GM21619 (cell line): ENCODE data around the gene GALNT2.

Source experiments
- ATAC-seq: cut with Tn5 transposase; IDR thresholded peaks from one replicate; pipeline ENCODE4 v1.9.1; 2021; ENCODE audit not compliant: unreplicated experiment

Gene GALNT2

GRCh38 chr1:230158415-230159291, 91.6 kb downstream of the GALNT2 start:
- ATAC-seq = no peak

DNA sequence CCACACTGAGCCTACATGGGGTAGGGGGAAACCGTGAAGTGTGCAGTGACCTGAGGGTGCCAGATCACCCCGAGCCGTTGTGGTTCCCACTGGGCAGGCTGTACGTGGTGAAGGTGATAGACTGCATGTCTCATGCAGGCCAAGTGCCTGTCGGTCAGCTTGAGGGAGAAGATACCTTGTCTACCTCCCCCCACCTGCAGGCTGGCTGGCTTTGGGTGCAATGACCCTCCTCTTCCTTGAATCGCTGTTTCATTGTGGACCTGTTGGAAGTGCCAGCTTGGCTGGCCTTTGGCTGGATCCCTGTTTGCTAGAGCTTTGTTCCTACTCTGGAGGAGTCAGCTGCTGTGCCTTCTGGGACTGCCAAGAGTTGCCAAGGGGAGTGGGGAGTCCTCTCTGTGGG, 92.5 kb downstream of the GALNT2 start:
- no peak for ATAC-seq

DNA sequence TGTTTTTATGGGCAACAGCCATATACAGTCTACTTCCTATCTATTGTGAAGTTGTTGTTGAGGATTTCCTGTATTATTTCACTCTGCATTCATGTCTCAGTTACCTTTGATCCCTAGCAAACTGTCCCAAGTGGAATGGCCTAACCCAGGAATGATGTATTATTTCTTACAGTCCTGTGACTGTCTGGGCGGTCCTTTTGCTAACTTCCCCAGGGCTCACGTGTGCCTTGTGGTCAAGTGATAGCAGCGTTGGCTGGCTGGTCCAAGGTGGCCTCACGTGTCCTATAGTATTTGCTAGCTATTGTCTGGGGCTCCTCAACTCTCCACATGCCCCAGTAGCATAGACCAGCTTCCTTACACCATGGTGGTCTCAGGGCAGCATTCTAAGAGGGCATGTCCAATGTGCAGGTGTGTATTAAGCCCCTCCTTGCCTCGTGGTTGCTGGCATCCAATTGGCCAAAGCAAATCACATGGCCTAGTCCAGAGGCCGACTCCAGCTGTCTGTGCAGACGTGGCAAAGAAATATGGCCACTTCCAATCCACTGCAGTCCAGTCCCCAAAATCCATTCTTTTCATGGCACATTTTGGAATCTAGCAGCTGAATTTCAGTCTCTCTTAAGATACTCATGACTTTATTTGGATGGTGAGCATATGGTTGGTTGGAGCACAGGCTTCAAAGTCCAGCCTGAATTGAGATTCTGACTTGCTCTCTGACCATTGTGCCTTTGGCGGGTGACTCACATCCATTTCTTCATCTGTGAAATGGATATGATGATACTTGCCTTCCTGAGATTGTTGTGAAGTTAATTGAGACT, 94.1 kb downstream of the GALNT2 start:
- no peak for ATAC-seq

DNA sequence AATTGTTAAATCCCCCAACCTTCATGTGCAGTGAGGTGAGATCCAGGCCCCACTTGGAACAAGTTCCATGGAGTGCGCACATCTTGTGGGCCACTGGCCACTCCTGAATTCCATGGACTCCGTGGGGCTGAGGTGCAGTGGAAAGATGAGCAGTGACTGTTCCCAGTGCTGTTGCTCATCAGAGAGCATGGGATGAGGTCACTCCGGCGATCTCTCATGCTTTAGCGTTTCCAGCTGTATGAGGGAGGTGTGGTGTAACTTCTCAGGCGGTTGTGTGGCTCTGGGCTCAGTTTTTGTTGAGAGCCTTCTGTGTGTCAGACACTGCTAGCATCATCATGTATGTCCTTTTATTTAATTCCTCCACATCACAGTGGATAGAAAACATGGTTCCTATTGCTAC, 96.2 kb downstream of the GALNT2 start:
- ATAC-seq = no peak

DNA sequence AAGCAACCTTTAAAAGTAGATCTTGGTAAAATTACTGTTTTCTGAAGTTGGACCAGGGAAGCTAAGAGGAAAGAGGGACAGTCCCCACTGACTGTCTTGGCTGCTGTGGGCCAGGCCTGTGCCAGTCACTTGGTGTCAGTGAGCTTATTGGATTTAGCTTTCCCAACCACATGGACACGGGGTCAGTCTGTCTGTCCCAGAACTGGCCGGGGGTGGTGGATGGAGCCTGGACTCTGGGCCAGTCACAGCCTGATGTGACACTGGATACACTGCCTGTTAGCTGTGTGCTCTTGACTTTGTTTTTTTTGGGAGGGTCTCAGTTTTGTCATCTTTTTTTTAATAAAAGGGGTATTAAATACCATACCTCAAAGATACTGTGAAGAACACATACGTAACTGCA, 96.7 kb downstream of the GALNT2 start:
- ATAC-seq = no peak

DNA sequence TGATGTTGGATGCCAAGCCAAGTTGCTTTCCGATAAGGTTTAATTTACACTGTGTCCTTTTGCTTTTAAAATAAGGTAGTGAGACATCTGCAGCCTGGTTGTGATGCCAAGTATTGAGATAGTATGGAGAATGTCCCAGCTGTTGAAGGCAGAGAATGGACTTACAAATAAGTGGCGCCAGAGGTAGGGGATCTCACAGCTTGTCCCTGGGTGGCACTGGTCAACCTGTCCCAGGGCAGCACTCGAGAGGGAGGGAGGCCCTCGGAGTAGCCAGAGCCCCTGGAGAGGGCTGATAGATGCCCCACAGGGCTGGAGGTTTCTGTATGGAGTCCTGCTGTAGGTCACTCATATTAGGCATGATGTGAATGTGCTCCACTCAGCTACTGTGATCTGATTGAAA, 98.5 kb downstream of the GALNT2 start:
- ATAC-seq = no peak

GRCh38 chr1:230166366-230167132, 99.5 kb downstream of the GALNT2 start:
- no peak for ATAC-seq

DNA sequence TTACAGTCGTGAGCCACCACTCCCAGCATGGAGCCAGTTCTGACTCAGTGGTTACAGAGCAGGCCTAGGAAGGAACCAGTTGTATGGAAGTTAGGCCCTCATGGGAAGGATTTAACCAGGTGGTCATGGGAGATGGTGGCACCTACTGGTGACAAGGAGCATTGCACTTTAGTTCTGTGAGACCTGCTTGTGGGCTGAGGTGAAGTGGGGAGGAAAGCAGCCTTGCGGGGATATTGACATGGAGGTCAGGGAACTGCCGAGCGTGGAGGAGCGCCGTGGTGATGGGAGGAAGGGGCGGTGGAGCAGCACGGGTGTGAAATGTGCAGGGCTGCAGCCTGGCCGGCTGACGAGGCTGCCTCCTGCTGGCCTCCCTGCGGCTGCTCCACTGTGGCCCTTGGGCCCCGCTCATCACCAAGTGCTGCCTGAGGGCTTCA, 100.4 kb downstream of the GALNT2 start:
- no peak for ATAC-seq

DNA sequence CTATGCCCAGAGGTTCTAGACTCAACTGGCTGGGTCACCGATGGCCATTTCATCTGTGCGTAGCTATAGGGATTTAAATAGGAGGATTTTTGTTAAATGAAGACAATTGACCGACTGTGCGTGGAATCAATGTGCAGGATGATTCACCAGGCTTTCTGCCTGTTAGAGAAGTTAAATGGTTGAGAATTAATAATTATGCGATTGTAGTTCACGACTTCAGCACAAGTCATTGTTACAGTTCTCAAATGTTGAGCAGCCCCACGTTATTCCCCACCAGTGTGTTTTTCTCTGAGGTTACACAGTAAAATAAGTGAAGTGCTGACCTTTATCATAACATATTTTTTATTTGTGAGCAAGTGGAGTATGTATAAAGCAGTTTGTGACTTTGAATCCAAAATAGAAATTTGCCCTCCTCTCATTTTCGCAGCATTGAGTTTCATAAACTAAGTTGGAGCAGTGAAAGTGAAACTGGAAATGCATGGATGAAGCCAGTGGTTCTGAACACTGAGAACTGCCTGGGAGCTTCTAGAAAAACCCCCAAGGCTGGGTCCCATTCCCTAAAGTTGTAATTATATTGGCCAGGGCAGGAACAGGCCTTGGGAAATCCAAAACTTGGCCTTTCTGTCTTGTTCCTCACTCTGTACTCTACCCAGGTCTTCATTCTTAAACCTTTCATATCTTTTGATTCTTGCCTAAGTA, 102.6 kb downstream of the GALNT2 start:
- ATAC-seq = peak; percentile 38

- ATAC-seq = peak; percentile 43
These were observed 103.1 kb downstream of the GALNT2 start for GRCh38 chr1:230170153-230170547.

DNA sequence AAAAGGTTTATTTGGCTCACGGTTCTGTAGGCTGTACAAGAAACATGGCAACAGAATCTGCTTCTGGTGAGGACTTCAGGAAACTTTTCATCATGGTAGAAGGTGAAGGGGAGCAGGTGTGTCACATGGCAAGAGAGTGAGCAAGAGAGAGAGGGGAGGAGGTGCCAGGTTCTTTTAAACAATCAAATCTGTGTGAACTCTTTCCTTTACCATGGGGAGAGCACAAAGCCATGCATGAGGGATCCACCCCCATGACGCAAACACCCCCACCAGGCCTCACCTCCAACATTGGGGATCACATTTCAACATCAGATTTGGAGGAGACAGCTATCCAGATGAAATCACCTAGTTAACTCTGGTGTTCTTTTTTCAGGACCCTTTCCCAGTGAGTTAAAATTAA, 103.6 kb downstream of the GALNT2 start:
- no peak for ATAC-seq

DNA sequence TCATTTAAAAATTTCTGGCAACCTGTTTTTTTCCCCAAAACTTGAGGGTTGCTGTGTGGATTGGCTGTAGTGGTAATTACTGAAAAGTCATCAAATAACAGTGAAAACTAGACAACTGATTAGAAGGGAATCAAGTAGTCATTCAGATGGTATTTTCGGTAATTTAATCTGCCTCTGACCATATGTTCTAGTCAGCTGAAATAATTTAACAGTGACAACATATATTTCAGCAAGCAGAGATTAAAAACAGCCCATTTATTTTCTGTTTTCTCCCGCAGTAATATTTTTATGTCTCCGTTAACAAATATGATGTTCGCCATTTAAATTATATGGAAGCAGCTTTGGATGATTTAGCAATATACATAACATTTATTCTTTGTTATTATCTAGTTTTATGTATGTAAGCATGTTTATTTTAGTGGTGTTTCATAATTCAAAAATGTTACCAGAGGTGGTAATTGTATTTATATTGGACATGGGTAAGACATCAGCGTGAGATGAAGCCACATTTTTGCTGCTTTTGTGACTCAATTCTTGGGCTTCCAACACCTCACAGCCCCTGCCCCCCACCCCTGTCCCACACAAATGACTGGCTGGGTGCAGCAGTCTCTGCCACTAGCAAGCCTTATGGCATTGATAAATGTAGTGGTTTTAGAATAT, 104.4 kb downstream of the GALNT2 start:
- no peak for ATAC-seq

- ATAC-seq = no peak
These were observed 105.0 kb downstream of the GALNT2 start for GRCh38 chr1:230172016-230172537.

DNA sequence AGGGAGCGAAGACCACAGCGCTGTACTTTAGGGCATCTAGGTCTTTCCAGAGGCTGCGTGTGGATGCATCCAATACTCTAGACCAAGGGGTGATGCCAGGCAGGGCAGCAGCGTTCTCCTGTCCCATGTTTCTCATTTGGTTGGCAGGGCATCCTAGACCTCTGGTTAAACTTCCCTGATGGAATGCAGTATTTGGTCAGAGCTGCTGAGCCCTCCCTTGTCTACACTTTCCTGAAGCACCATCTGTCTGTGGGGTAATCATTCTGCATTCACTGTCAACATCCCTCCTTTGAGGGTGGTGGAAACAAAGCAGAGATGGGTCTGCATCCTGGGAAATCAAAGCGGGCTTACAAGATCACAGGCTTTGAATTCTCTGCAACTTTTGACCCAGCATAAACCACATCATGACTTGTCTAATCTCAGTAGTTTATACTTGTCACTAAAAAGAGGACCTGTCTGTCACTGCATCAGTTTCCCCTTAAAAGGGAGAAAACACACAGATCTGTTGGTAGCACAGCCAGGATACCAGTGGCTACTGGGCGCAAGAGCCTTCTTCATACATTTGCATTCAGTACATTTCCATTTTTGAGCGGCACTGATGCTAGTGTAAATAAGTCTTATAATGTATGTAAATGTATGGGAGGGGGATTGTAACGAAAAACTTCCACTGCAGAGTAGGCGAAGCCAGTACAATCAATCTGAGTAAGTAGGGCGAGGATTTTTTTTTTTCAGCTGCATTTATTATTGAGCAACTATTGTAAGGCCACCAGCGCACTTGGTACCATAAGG, 106.3 kb downstream of the GALNT2 start:
- no peak for ATAC-seq

GRCh38 chr1:230174041-230174440, 107.0 kb downstream of the GALNT2 start:
- no peak for ATAC-seq

DNA sequence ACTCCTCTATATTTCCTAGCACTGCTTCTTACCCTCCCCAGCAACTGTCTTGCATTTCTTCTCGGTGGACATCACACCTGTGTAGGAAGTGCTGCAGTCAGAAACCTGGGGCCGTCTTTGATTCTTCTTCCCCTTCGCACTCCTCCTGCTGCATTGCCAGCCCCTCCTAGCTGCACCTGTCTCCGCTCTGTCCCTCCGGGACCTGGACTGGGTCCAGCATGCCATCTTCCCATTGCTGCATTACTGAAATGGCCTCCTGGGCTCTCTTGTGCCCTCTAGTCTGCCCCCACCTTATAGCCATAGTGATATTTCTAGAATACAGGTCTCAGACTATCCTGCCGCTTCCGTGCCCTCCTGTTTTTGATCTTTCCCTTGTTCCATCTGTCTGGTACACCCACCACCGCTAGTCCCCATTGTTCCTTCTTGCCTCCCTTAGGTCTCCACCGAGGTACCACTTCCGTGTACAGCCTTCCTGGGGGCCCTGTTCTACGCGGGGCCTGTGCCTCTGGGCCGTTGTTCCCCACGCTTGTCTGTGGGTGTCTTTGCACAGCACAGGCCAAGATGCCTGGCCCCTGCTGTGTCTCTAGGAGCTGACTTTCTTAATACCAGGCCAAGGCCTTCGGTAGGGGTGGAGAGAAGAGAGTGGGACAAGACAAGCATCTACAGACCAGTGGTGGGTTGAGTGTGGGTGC, 107.6 kb downstream of the GALNT2 start:
- no peak for ATAC-seq

- ATAC-seq = no peak
These were observed 108.2 kb downstream of the GALNT2 start for GRCh38 chr1:230175163-230175747.

DNA sequence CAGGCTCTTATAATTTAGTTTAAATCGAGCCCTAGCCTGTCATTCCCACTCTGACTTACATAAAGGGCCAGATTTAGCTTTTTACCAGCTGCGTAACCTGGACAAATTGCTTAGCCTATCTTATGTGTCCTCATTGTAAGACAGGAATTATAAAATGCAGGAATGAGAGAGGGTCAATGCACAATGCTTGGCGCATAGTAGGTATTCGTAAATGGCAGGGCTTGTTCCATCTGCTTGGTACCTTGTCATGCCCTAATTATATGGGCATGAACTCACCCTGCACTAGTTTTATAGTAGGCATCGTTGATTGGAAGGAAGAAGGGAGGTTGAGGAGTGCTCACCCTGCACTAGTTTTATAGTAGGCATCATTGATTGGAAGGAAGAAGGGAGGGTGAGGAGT, 108.8 kb downstream of the GALNT2 start:
- ATAC-seq = no peak
